ENCODE measurements around the gene SENP5. TPM values are rescaled to one million over a fixed set of nuclear protein-coding genes. Genes with fewer than 3 reads are reported as not detected.
"Not testable (repeated sequence)": the region's sequence is repeated elsewhere in the genome, so short reads cannot be mapped to it uniquely, and the experiment has no call there.

SENP5 gene
- total RNA-seq, 1 experiment from 2014 or later: 30.4 TPM

DNA sequence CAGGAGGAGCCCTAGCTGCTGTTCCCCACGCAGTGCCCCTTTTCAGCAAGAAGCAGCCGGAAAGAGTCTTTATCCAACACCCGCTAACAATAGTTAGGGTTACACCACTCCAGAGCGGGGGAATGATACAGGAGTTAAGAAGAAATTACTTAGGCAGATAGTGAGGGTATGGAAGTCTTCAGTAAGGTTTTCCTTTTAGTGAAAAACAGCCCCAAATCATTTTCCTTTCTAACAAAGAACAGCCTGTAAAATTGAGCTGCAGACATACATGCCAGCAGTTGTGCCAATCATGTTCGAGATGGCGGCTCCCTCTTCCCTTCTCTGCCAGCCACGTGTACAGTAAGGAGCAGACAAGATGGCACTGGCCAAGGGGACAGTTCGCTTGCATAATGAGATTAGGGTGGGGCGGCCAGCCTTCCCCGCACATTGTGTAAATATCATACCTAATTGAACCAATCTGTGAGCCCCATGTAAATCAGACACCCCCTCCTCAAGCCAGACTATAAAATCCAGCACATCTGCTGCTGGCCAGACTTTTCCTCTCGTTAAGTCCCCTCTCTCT is 18.5 kb upstream of the SENP5 start:
- Histone ChIP-seq H4K8ac (replicated peaks; ENCODE audit: insufficient read length, low read depth, low read length) (no peak overlapping the region), H2BK20ac (ENCODE audit: low read depth, low read length, poor library complexity, severe bottlenecking) (no peak overlapping the region), H3K18ac (ENCODE audit: insufficient read length, low read depth, low read length) (no peak overlapping the region), H3K4me2 (ENCODE audit: insufficient read depth, insufficient read length, low read length) (no peak overlapping the region), H3K9ac (ENCODE audit: extremely low read depth, insufficient read length, low read length) (no peak overlapping the region), H2BK5ac (ENCODE audit: insufficient read length, low read length) (no peak overlapping the region), H3K27me3 (ENCODE audit: insufficient read depth, low read length) (no peaks in the 10 kb centered on the region), H3K14ac (ENCODE audit: insufficient read depth, low read length) (no peak overlapping the region), H4K91ac (ENCODE audit: insufficient read length, low read depth, low read length) (no peak overlapping the region), H2AFZ (ENCODE audit: low read length) (no peak overlapping the region), H3K4me1 (ENCODE audit: insufficient read depth, low read length) (no peaks in the 10 kb centered on the region), H3K9me3 (ENCODE audit: control insufficient read depth, low read depth, low read length) (peaks cover 9% of the 10 kb centered on the region), H2BK15ac (ENCODE audit: low read depth, low read length) (no peak overlapping the region), H2AK5ac (ENCODE audit: insufficient read length, low read length) (no peak overlapping the region), H3K79me2 (ENCODE audit: insufficient read depth, low read length) (no peaks in the 10 kb centered on the region), H4K20me1 (ENCODE audit: control insufficient read depth, insufficient read depth, insufficient read length) (no peaks in the 10 kb centered on the region), H3K56ac (ENCODE audit: insufficient read length, low read depth, low read length) (no peak overlapping the region), H2BK120ac (ENCODE audit: low read depth, low read length, poor library complexity, severe bottlenecking) (no peak overlapping the region), H3K4ac (ENCODE audit: low read depth, low read length) (no peak overlapping the region), H3K23me2 (ENCODE audit: insufficient read length, low read depth, low read length, poor library complexity, severe bottlenecking) (no peaks in the 10 kb centered on the region), H3T11ph (ENCODE audit: low read length) (no peak overlapping the region), H4K5ac (ENCODE audit: insufficient read length, low read depth, low read length) (no peak overlapping the region), H3K27ac (ENCODE audit: insufficient read length, low read depth, low read length) (no peak overlapping the region), H3K23ac (ENCODE audit: insufficient read length, low read depth, low read length) (no peak overlapping the region), H3K79me1 (ENCODE audit: insufficient read depth, low read depth, low read length, poor library complexity, severe bottlenecking) (no peaks in the 10 kb centered on the region), H2BK12ac (ENCODE audit: insufficient read length, low read depth, low read length) (no peak overlapping the region)
- TF ChIP-seq, protein P1, sequence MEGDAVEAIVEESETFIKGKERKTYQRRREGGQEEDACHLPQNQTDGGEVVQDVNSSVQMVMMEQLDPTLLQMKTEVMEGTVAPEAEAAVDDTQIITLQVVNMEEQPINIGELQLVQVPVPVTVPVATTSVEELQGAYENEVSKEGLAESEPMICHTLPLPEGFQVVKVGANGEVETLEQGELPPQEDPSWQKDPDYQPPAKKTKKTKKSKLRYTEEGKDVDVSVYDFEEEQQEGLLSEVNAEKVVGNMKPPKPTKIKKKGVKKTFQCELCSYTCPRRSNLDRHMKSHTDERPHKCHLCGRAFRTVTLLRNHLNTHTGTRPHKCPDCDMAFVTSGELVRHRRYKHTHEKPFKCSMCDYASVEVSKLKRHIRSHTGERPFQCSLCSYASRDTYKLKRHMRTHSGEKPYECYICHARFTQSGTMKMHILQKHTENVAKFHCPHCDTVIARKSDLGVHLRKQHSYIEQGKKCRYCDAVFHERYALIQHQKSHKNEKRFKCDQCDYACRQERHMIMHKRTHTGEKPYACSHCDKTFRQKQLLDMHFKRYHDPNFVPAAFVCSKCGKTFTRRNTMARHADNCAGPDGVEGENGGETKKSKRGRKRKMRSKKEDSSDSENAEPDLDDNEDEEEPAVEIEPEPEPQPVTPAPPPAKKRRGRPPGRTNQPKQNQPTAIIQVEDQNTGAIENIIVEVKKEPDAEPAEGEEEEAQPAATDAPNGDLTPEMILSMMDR (conservative IDR thresholded peaks at IDR 0.05): no peak
- H3K4me3 Mint-ChIP-seq: no peak overlapping the region; a peak in 1 of 5 replicates
- DNase-seq: no peak
- H3K27me3 Mint-ChIP-seq (ENCODE audit: low read depth): peaks cover 3% of the 10 kb centered on the region; the same call in 1 of the 2 replicates
- no peak overlapping the region for H3K27ac Mint-ChIP-seq
- peaks cover 50 to 57% of the 10 kb centered on the region in 2 experiments for H3K9me3 Mint-ChIP-seq
- WGBS (ENCODE audit: extremely low coverage, insufficient read length, low lambda C conversion rate): no CpG with 5 or more reads among the region's 11 CpGs
- peaks cover 0 to 3% of the 10 kb centered on the region in 2 experiments; a peak in 2 of 4 replicates for H3K4me1 Mint-ChIP-seq
- peaks cover 12 to 13% (median 12%) of the 10 kb centered on the region in 3 experiments for H3K36me3 Mint-ChIP-seq (ENCODE audit: insufficient read depth in 1 of 3, low read depth in 3 of 3)

GRCh38 chr3:196863000-196863399 is 4.7 kb upstream of the SENP5 start:
- not testable (repeated sequence) for H3K23ac ChIP-seq (ENCODE audit: insufficient read length, low read depth, low read length); H3K36me3 Mint-ChIP-seq (ENCODE audit: insufficient read depth in 1 of 3, low read depth in 3 of 3); H4K20me1 ChIP-seq (ENCODE audit: control insufficient read depth, insufficient read depth, insufficient read length); H3K23me2 ChIP-seq (ENCODE audit: insufficient read length, low read depth, low read length, poor library complexity, severe bottlenecking); H3K18ac ChIP-seq (ENCODE audit: insufficient read length, low read depth, low read length); H4K5ac ChIP-seq (ENCODE audit: insufficient read length, low read depth, low read length); H3K4me1 ChIP-seq (ENCODE audit: insufficient read depth, low read length); DNase-seq; H2AFZ ChIP-seq (ENCODE audit: low read length); H3T11ph ChIP-seq (ENCODE audit: low read length); H3K9me3 ChIP-seq (ENCODE audit: control insufficient read depth, low read depth, low read length); H2BK12ac ChIP-seq (ENCODE audit: insufficient read length, low read depth, low read length); H3K4ac ChIP-seq (ENCODE audit: low read depth, low read length); H3K9ac ChIP-seq (ENCODE audit: extremely low read depth, insufficient read length, low read length); H3K4me1 Mint-ChIP-seq; H3K27me3 Mint-ChIP-seq (ENCODE audit: low read depth); H3K27me3 ChIP-seq (ENCODE audit: insufficient read depth, low read length); H2BK120ac ChIP-seq (ENCODE audit: low read depth, low read length, poor library complexity, severe bottlenecking); H4K8ac ChIP-seq (replicated peaks; ENCODE audit: insufficient read length, low read depth, low read length); H2BK15ac ChIP-seq (ENCODE audit: low read depth, low read length); H3K79me2 ChIP-seq (ENCODE audit: insufficient read depth, low read length); H3K27ac ChIP-seq (ENCODE audit: insufficient read length, low read depth, low read length); H3K14ac ChIP-seq (ENCODE audit: insufficient read depth, low read length); H4K91ac ChIP-seq (ENCODE audit: insufficient read length, low read depth, low read length); H3K79me1 ChIP-seq (ENCODE audit: insufficient read depth, low read depth, low read length, poor library complexity, severe bottlenecking); H2BK5ac ChIP-seq (ENCODE audit: insufficient read length, low read length); H3K56ac ChIP-seq (ENCODE audit: insufficient read length, low read depth, low read length); H2AK5ac ChIP-seq (ENCODE audit: insufficient read length, low read length); H3K27ac Mint-ChIP-seq; H2BK20ac ChIP-seq (ENCODE audit: low read depth, low read length, poor library complexity, severe bottlenecking); H3K4me2 ChIP-seq (ENCODE audit: insufficient read depth, insufficient read length, low read length); H3K4me3 Mint-ChIP-seq
- H3K9me3 Mint-ChIP-seq: peaks cover 26 to 31% of the 10 kb centered on the region in 2 experiments
- WGBS (ENCODE audit: extremely low coverage, insufficient read length, low lambda C conversion rate): no CpG with 5 or more reads among the region's 8 CpGs

Data from H9 (cell line).